ENCODE results near the gene DNPEP. TPM values are rescaled to one million over a fixed set of nuclear protein-coding genes. Genes with fewer than 3 reads are reported as not detected.

DNPEP gene
- total RNA-seq, 2 experiments from 2014 or later, result 39.3 to 63.6 TPM

- H4K20me1 ChIP-seq (ENCODE audit: insufficient read depth, low read length), result no peaks in the 10 kb centered on the region
- H3K9me2 ChIP-seq (ENCODE audit: insufficient read depth, low read length), result no peaks in the 10 kb centered on the region
- ChIA-PET CTCF (ENCODE audit: unreplicated experiment) (no interaction called here), POLR2A (no interaction called here)
- no peak overlapping the region for H3K4me3 ChIP-seq (ENCODE audit: low read depth, low read length, poor library complexity, severe bottlenecking)
- H3K4me2 ChIP-seq (ENCODE audit: low read length), result no peak overlapping the region
- no peak overlapping the region for H2AFZ ChIP-seq (ENCODE audit: low read length)
- no peak overlapping the region for H3K27ac ChIP-seq (ENCODE audit: low read depth, low read length, poor library complexity, severe bottlenecking)
- no TSS peak for BruUV-seq (replicated peaks)
- TF ChIP-seq CTCF (conservative IDR thresholded peaks at IDR 0.05; ENCODE audit: low read length) (0 out of 2 replicates have a peak, but pooled peaks have one; percentile 16), EZH2phosphoT487 (IDR thresholded peaks at IDR 0.05; ENCODE audit: borderline replicate concordance, low read depth, low read length) (no peak)
- no peaks in the 10 kb centered on the region for H3K9me3 ChIP-seq (ENCODE audit: low read length)
- DNase-seq (ENCODE audit: low spot score), result no peak
- H3K36me3 ChIP-seq (ENCODE audit: insufficient read depth, low read length), result peaks cover 49% of the 10 kb centered on the region
- H3K79me2 ChIP-seq (ENCODE audit: insufficient read depth, low read depth, low read length), result no peaks in the 10 kb centered on the region; the same call in 1 of the 2 replicates
- intact Hi-C loops (cut with micrococcal nuclease; ENCODE audit: unreplicated experiment), result no loop called here
- peaks cover 15% of the 10 kb centered on the region for H3K4me1 ChIP-seq (ENCODE audit: insufficient read depth, low read length, poor library complexity, severe bottlenecking)
Measured at GRCh38 chr2:219384083-219384713, 3.5 kb downstream of the DNPEP start.

GRCh38 chr2:219381448-219381847, 6.3 kb downstream of the DNPEP start:
- Histone ChIP-seq H3K9me2 (ENCODE audit: insufficient read depth, low read length) (no peaks in the 10 kb centered on the region), H3K4me3 (ENCODE audit: low read depth, low read length, poor library complexity, severe bottlenecking) (no peak overlapping the region), H2AFZ (ENCODE audit: low read length) (no peak overlapping the region), H3K27ac (ENCODE audit: low read depth, low read length, poor library complexity, severe bottlenecking) (no peak overlapping the region), H3K79me2 (ENCODE audit: insufficient read depth, low read depth, low read length) (no peaks in the 10 kb centered on the region), H3K9me3 (ENCODE audit: low read length) (no peaks in the 10 kb centered on the region), H3K4me2 (ENCODE audit: low read length) (no peak overlapping the region), H4K20me1 (ENCODE audit: insufficient read depth, low read length) (no peaks in the 10 kb centered on the region), H3K36me3 (ENCODE audit: insufficient read depth, low read length) (peaks cover 52% of the 10 kb centered on the region), H3K4me1 (ENCODE audit: insufficient read depth, low read length, poor library complexity, severe bottlenecking) (peaks cover 1% of the 10 kb centered on the region)
- TF ChIP-seq CTCF (conservative IDR thresholded peaks at IDR 0.05; ENCODE audit: low read length), result no peak
- CTCF ChIA-PET (ENCODE audit: unreplicated experiment), result no interaction called here
- POLR2A ChIA-PET, result no interaction called here
- no TSS peak for BruUV-seq (replicated peaks)
- intact Hi-C loops (cut with micrococcal nuclease; ENCODE audit: unreplicated experiment), result no loop called here
- no peak for DNase-seq (ENCODE audit: low spot score)

GRCh38 chr2:219380926-219381325, 6.8 kb downstream of the DNPEP start:
- H3K79me2 ChIP-seq (ENCODE audit: insufficient read depth, low read depth, low read length), result no peaks in the 10 kb centered on the region
- H3K4me3 ChIP-seq (ENCODE audit: low read depth, low read length, poor library complexity, severe bottlenecking), result no peak overlapping the region
- ChIA-PET CTCF (ENCODE audit: unreplicated experiment) (no interaction called here), POLR2A (no interaction called here)
- H2AFZ ChIP-seq (ENCODE audit: low read length), result no peak overlapping the region
- no peak overlapping the region for H3K4me2 ChIP-seq (ENCODE audit: low read length)
- no peaks in the 10 kb centered on the region for H3K9me3 ChIP-seq (ENCODE audit: low read length)
- H3K4me1 ChIP-seq (ENCODE audit: insufficient read depth, low read length, poor library complexity, severe bottlenecking), result no peaks in the 10 kb centered on the region
- no TSS peak for BruUV-seq (replicated peaks)
- no peak for DNase-seq (ENCODE audit: low spot score)
- no peak overlapping the region for H3K27ac ChIP-seq (ENCODE audit: low read depth, low read length, poor library complexity, severe bottlenecking)
- no peaks in the 10 kb centered on the region for H3K9me2 ChIP-seq (ENCODE audit: insufficient read depth, low read length)
- intact Hi-C loops (cut with micrococcal nuclease; ENCODE audit: unreplicated experiment), result no loop called here
- no peaks in the 10 kb centered on the region for H4K20me1 ChIP-seq (ENCODE audit: insufficient read depth, low read length)
- TF ChIP-seq CTCF (conservative IDR thresholded peaks at IDR 0.05; ENCODE audit: low read length), result no peak
- no peak for TF ChIP-seq EZH2phosphoT487 (IDR thresholded peaks at IDR 0.05; ENCODE audit: borderline replicate concordance, low read depth, low read length)
- H3K36me3 ChIP-seq (ENCODE audit: insufficient read depth, low read length), result peaks cover 48% of the 10 kb centered on the region

Measured in OCI-LY7 (cell line).